HG03095 (cell line): ENCODE measurements around the gene TTC28.

Experiments used
- ATAC-seq: cut with Tn5 transposase; IDR thresholded peaks from one replicate; pipeline ENCODE4 v1.9.1; 2021; ENCODE audit warnings: moderate library complexity; ENCODE audit not compliant: unreplicated experiment

TTC28 gene

GRCh38 chr22:28442711-28443525 lies 236.7 kb downstream of the TTC28 start:
- ATAC-seq: no peak

- no peak for ATAC-seq
These were observed 237.4 kb downstream of the TTC28 start for GRCh38 chr22:28442264-28442710.

GRCh38 chr22:28441720-28442263 lies 237.8 kb downstream of the TTC28 start:
- no peak for ATAC-seq

GRCh38 chr22:28440592-28441390 lies 238.8 kb downstream of the TTC28 start:
- no peak for ATAC-seq

GRCh38 chr22:28438183-28438768 lies 241.4 kb downstream of the TTC28 start:
- no peak for ATAC-seq

- ATAC-seq: no peak
These were observed 243.7 kb downstream of the TTC28 start for GRCh38 chr22:28435982-28436381.

GRCh38 chr22:28435140-28435768 lies 244.4 kb downstream of the TTC28 start:
- no peak for ATAC-seq

- no peak for ATAC-seq
These were observed 249.1 kb downstream of the TTC28 start for GRCh38 chr22:28430466-28431025.

- ATAC-seq: no peak
These were observed 249.9 kb downstream of the TTC28 start for GRCh38 chr22:28429711-28430110.

- ATAC-seq: no peak
These were observed 251.4 kb downstream of the TTC28 start for GRCh38 chr22:28428271-28428670.

- ATAC-seq: no peak
These were observed 253.1 kb downstream of the TTC28 start for GRCh38 chr22:28426346-28427132.

- no peak for ATAC-seq
These were observed 254.4 kb downstream of the TTC28 start for GRCh38 chr22:28425211-28425610.

GRCh38 chr22:28424427-28425080 lies 255.1 kb downstream of the TTC28 start:
- ATAC-seq: no peak

GRCh38 chr22:28419919-28420318 lies 259.7 kb downstream of the TTC28 start:
- ATAC-seq: no peak

- ATAC-seq: no peak
These were observed 261.6 kb downstream of the TTC28 start for GRCh38 chr22:28418008-28418407.

GRCh38 chr22:28417431-28417830 lies 262.2 kb downstream of the TTC28 start:
- no peak for ATAC-seq

- ATAC-seq: no peak
These were observed 264.7 kb downstream of the TTC28 start for GRCh38 chr22:28414913-28415312.

GRCh38 chr22:28413612-28414399 lies 265.8 kb downstream of the TTC28 start:
- ATAC-seq: no peak
